GM12878 (cell line): ENCODE results near the gene DYNLT2. TPM values are rescaled to one million over a fixed set of nuclear protein-coding genes. Genes with fewer than 3 reads are reported as not detected.

ENCODE experiments used
- ATAC-seq: fragments of 200-7000 bp; cut with Tn5 transposase; 3 replicates; pipeline ENCODE4 v1.9.1; 2020; ENCODE audit warnings: mild to moderate bottlenecking, moderate library complexity
- BruUV-seq: library from RNA; stranded (reverse); fragments of 400-500 nt; replicated peaks from 2 replicates; lab custom pipeline; 2021; lab: Mats Ljungman, UMichigan
- CTCF ChIA-PET: fragments of 300-600 bp; sonication (Branson Sonifier 250); formaldehyde crosslinking; extraction: SDS; loops from one replicate; lab custom pipeline; 2021; ENCODE audit warnings: inconsistent platforms; lab: Yijun Ruan, JAX
- POLR2A ChIA-PET: fragments of 350-600 bp; formaldehyde crosslinking; extraction: SDS; loops from one replicate; lab custom pipeline; 2021; ENCODE audit warnings: inconsistent platforms; lab: Charles Lee
- RAD21 ChIA-PET: fragments of 300-600 bp; sonication (Branson Sonifier 250); formaldehyde crosslinking; loops from one replicate; lab custom pipeline; 2023; ENCODE audit warnings: antibody characterized with exemption; ENCODE audit not compliant: unreplicated experiment; lab: Charles Lee
- SMC1A ChIA-PET: fragments of 300-600 bp; sonication (Branson Sonifier 250); formaldehyde crosslinking; loops from one replicate; lab custom pipeline; 2023; ENCODE audit not compliant: unreplicated experiment, uncharacterized antibody; lab: Charles Lee
- DNase-seq: peaks from one replicate; pipeline ENCODE4 v3.0.0-alpha.2; 2011; ENCODE audit warnings: low read depth, low spot score
- FAIRE-seq: peaks from 3 replicates; lab custom pipeline; 2011; peaks lifted over from hg19 to GRCh38; lab: Jason Lieb, UNC
- H2AFZ ChIP-seq: 2 replicates; pipeline ENCODE4 v1.6.0; 2011; ENCODE audit warnings: low read depth, low read length, control low read depth; ENCODE audit not compliant: control insufficient read depth
- H3K27ac ChIP-seq: 2 replicates; pipeline ENCODE4 v1.5.1; 2011; ENCODE audit warnings: control low read depth; ENCODE audit not compliant: control insufficient read depth, insufficient read depth
- H3K27me3 ChIP-seq, 2 experiments: replicated peaks in 1 of 2; 2 replicates each; pipeline versions ENCODE4 v1.6.0 to v1.6.1; 2011; ENCODE audit warnings: low read length in 1 of 2; ENCODE audit not compliant: control insufficient read depth in 2 of 2, insufficient read depth in 2 of 2
- H3K36me3 ChIP-seq, 2 experiments: 2 replicates each; pipeline ENCODE4 v1.5.1; 2011; ENCODE audit warnings: low read length in 1 of 2; ENCODE audit not compliant: control insufficient read depth in 2 of 2, insufficient read depth in 2 of 2
- H3K4me1 ChIP-seq: 2 replicates; pipeline ENCODE4 v1.6.1; 2011; ENCODE audit warnings: mild to moderate bottlenecking, low read length, moderate library complexity, mixed read lengths; ENCODE audit not compliant: control insufficient read depth, insufficient read depth
- H3K4me2 ChIP-seq: 2 replicates; pipeline ENCODE4 v1.6.0; 2011; ENCODE audit warnings: control low read depth; ENCODE audit not compliant: control insufficient read depth, insufficient read depth
- H3K4me3 ChIP-seq: fragments of 200-600 bp; sonication (generic); 2 replicates; pipeline ENCODE4 v1.5.1; 2016
- H3K79me2 ChIP-seq: 2 replicates; pipeline ENCODE4 v1.6.0; 2011; ENCODE audit warnings: low read length; ENCODE audit not compliant: control insufficient read depth, insufficient read depth
- H3K9ac ChIP-seq: 2 replicates; pipeline ENCODE4 v1.8.0; 2011; ENCODE audit warnings: low read length, control low read depth, mixed read lengths; ENCODE audit not compliant: control insufficient read depth, insufficient read depth
- H3K9me3 ChIP-seq: replicated peaks from 3 replicates; pipeline ENCODE4 v1.5.1; 2011; ENCODE audit warnings: mild to moderate bottlenecking, low read length; ENCODE audit not compliant: control insufficient read depth, insufficient read depth
- H4K20me1 ChIP-seq: 2 replicates; pipeline ENCODE4 v1.6.0; 2011; ENCODE audit not compliant: control insufficient read depth, insufficient read depth
- BACH1 ChIP-seq: fragments of 450-650 bp; IDR thresholded peaks from 2 replicates; pipeline ENCODE4 v1.6.1; 2017; ENCODE audit warnings: mild to moderate bottlenecking, borderline replicate concordance
- BRCA1 ChIP-seq: IDR thresholded peaks from 2 replicates; pipeline ENCODE4 v1.6.1; 2011; ENCODE audit warnings: low read depth, low read length, improper control_type of control experiment
- POLR2A ChIP-seq: IDR thresholded peaks from 2 replicates; pipeline ENCODE4 v1.6.1; 2011; ENCODE audit warnings: low read depth, mild to moderate bottlenecking, low read length
- RFX5 ChIP-seq: IDR thresholded peaks from 2 replicates; pipeline ENCODE4 v1.6.1; 2011; ENCODE audit warnings: low read depth, low read length, improper control_type of control experiment
- USF2 ChIP-seq: IDR thresholded peaks from 2 replicates; pipeline ENCODE4 v1.6.1; 2011; ENCODE audit warnings: low read depth, low read length, improper control_type of control experiment, borderline replicate concordance
- ZNF207 ChIP-seq: fragments of 450-650 bp; IDR thresholded peaks from 2 replicates; pipeline ENCODE4 v1.6.1; 2014; ENCODE audit warnings: antibody characterized with exemption, mild to moderate bottlenecking, borderline replicate concordance
- ZNF217 ChIP-seq: fragments of 450-650 bp; IDR thresholded peaks from 2 replicates; pipeline ENCODE4 v1.6.1; 2017; ENCODE audit warnings: antibody characterized with exemption, mild to moderate bottlenecking
- WGBS: methylation state at CpG from one replicate; pipeline ENCODE4 v1.1.6; 2016; ENCODE audit warnings: low lambda C conversion rate; ENCODE audit not compliant: insufficient replicate concordance, insufficient coverage; ENCODE audit errors: missing lambda C conversion rate; 5-methylcytosine and 5-hydroxymethylcytosine counted together
- in situ Hi-C: fragments of 300-500 bp; cut with MboI; formaldehyde crosslinking; loops from 9 replicates; pipeline ENCODE4 v1.14.3; 2018; ENCODE audit warnings: mixed read lengths
- intact Hi-C: fragments of 100-400 bp; cut with micrococcal nuclease; formaldehyde crosslinking; loops from one replicate; pipeline ENCODE4 v1.14.2; 2022; ENCODE audit not compliant: unreplicated experiment
- polyA plus RNA-seq, 11 experiments: library from polyadenylated mRNA; depleted of rRNA in 4 of 11; unstranded in 6 of 11; stranded (reverse) in 5 of 11; fragments of >200 nt; fragmentation: Nextera tagmentation in 4 of 11; fragmentation: Illumina TruSeq in 1 of 11; extraction: Ambion mirVana in 4 of 11; extraction: Trizol in 1 of 11; gene quantifications; 1 replicate in 1 of 11; 2 replicates in 10 of 11; pipeline versions ENCODE4 v1.2.1 to v1.2.3, GENCODE V29; 2011 to 2016; ENCODE audit warnings: inconsistent platforms in 2 of 11, missing spikeins in 2 of 11, low read depth in 1 of 11
- total RNA-seq, 4 experiments: library from RNA; depleted of rRNA in 3 of 4; stranded (reverse); fragments of >200 nt in 3 of 4; fragmentation: Illumina TruSeq in 1 of 4; extraction: Trizol in 1 of 4; gene quantifications; 2 replicates each; pipeline versions ENCODE4 v1.2.1 to v1.2.3, GENCODE V29; 2013 to 2021

Gene DYNLT2
- total and polyA plus RNA-seq, 10 of the 15 experiments (the other 5 are each of a cell fraction or from before 2014, with no cell fraction given): 2.2 to 5.9 (median 5.4) TPM

GRCh38 chr6:169789146-169789943 lies 38.0 kb upstream of the DYNLT2 start:
- Histone ChIP-seq H3K9me3 (no peaks in the 10 kb centered on the region), H3K4me2 (peak overlapping the region; percentile 78), H3K79me2 (no peaks in the 10 kb centered on the region), H3K36me3 (no peaks in the 10 kb centered on the region), H3K27me3 (peaks cover 3 to 4% of the 10 kb centered on the region in 2 experiments), H4K20me1 (no peaks in the 10 kb centered on the region), H3K27ac (no peak overlapping the region), H3K4me3 (peak overlapping the region; percentile 13; the same call in 1 of the 2 replicates), H3K9ac (no peak overlapping the region), H2AFZ (peak overlapping the region; percentile 53), H3K4me1 (peaks cover 4% of the 10 kb centered on the region; the same call in 1 of the 2 replicates)
- TF ChIP-seq RFX5: no peak
- no peak for TF ChIP-seq POLR2A
- TF ChIP-seq BRCA1: no peak
- TF ChIP-seq ZNF217: no peak
- TF ChIP-seq ZNF207: no peak
- TF ChIP-seq BACH1: no peak
- no peak for TF ChIP-seq USF2
- BruUV-seq: no TSS peak
- WGBS: 58% methylated on average over 24 of the region's 24 CpGs
- ChIA-PET CTCF (interaction anchor here (0.8 to 4.2 kb wide), 14 partner anchors 9 to 833 kb away, joined by 3 to 35 read pairs (median 4); no protein-coding TSS in a partner anchor), POLR2A (interaction anchor here (0.8 kb wide), 1 partner anchor 87 kb away, joined by 3 read pairs; no protein-coding TSS in a partner anchor), RAD21 (interaction anchor here (1.8 to 2.2 kb wide), 6 partner anchors 9 to 741 kb away, joined by 5 to 10 read pairs (median 6); no protein-coding TSS in a partner anchor), SMC1A (interaction anchor here (0.6 to 1.7 kb wide), 6 partner anchors 16 to 752 kb away, joined by 3 to 5 read pairs (median 4); no protein-coding TSS in a partner anchor)
- FAIRE-seq (no peak), DNase-seq (no peak), ATAC-seq (no peak)
- intact Hi-C loops (no loop called here), in situ Hi-C loops (no loop called here)
